HG02759 (cell line): Measurements from ENCODE around the gene FADS6.
"Not testable (repeated sequence)": the region's sequence is repeated elsewhere in the genome, so short reads cannot be mapped to it uniquely, and the experiment has no call there.

ENCODE experiments used
- ATAC-seq: cut with Tn5 transposase; IDR thresholded peaks from one replicate; pipeline ENCODE4 v1.9.1; 2021; ENCODE audit warnings: mild to moderate bottlenecking, moderate library complexity; ENCODE audit not compliant: unreplicated experiment

FADS6 gene

GRCh38 chr17:74921026-74921681, 27.7 kb upstream of the FADS6 start:
- ATAC-seq: no peak

GRCh38 chr17:74920642-74921025, 27.2 kb upstream of the FADS6 start:
- ATAC-seq: no peak

- no peak for ATAC-seq
Observed at GRCh38 chr17:74920306-74920620, 26.8 kb upstream of the FADS6 start.

- no peak for ATAC-seq
Observed at GRCh38 chr17:74919440-74920305, 26.2 kb upstream of the FADS6 start.

- ATAC-seq: no peak
Observed at GRCh38 chr17:74918906-74919305, 25.5 kb upstream of the FADS6 start.

- ATAC-seq: no peak
Observed at GRCh38 chr17:74917430-74917829, 24.0 kb upstream of the FADS6 start.

- ATAC-seq: no peak
Observed at GRCh38 chr17:74916851-74917199, 23.4 kb upstream of the FADS6 start.

- no peak for ATAC-seq
Observed at GRCh38 chr17:74916136-74916850, 22.9 kb upstream of the FADS6 start.

GRCh38 chr17:74911423-74911822, 18.0 kb upstream of the FADS6 start:
- not testable (repeated sequence) for ATAC-seq

- not testable (repeated sequence) for ATAC-seq
Observed at GRCh38 chr17:74909097-74909496, 15.7 kb upstream of the FADS6 start.

GRCh38 chr17:74907012-74907411, 13.6 kb upstream of the FADS6 start:
- no peak for ATAC-seq

GRCh38 chr17:74906214-74906793, 12.9 kb upstream of the FADS6 start:
- ATAC-seq: not testable (repeated sequence)

- no peak for ATAC-seq
Observed at GRCh38 chr17:74904687-74905409, 11.4 kb upstream of the FADS6 start.

GRCh38 chr17:74903671-74904070, 10.2 kb upstream of the FADS6 start:
- no peak for ATAC-seq

GRCh38 chr17:74903034-74903433, 9.6 kb upstream of the FADS6 start:
- ATAC-seq: no peak

- ATAC-seq: no peak
Observed at GRCh38 chr17:74901353-74902135, 8.1 kb upstream of the FADS6 start.

GRCh38 chr17:74900208-74900607, 6.8 kb upstream of the FADS6 start:
- no peak for ATAC-seq

- no peak for ATAC-seq
Observed at GRCh38 chr17:74898376-74898946, 5.0 kb upstream of the FADS6 start.

GRCh38 chr17:74893936-74894671, 671 bp upstream of the FADS6 start:
- no peak for ATAC-seq
